Measurements from ENCODE around the gene KIF13A. TPM values are rescaled to one million over a fixed set of nuclear protein-coding genes. Genes with fewer than 3 reads are reported as not detected.
"Not testable (repeated sequence)": the region's sequence is repeated elsewhere in the genome, so short reads cannot be mapped to it uniquely, and the experiment has no call there.

The KIF13A gene
- total RNA-seq, 3 donors from 2014 or later (not counting 1 experiment from before 2014, with no cell fraction given) = 15.0 to 26.4 (median 19.5) TPM

DNA sequence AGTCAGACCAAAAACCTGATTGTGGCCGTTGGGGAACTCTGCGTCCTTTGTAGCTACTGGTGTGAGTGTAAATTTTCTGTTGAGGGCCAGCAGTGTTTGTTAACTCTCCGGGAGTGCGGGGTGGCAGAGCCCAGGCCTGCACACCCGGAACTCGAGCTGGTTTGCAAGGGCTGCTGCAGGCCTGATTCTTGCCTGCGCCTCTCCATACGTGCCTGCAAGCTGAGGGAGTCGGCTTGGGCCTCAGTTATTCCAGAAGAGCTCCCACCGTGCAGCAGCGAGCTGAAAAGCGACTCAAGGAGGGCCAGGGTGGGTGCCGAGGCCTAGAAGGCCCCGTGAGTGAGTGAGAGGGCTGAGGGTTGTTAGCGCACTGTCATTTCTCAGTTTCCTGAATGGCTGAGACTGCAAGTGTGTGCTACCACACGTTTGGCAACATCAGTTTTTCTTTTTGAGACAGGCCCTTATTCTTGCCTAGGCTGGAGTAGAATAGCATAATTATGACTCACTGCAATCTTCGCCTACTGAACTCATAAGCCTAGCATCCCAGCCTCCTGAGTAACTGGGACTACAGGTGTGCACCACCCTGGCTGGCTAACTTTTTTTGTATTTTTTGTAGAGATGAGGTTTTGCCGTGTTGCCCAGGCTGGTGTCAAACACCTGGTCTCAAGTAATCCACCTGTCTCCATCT is 33.9 kb upstream of the KIF13A start:
- Mint-ChIP-seq H3K4me3 (no peak overlapping the region), H3K27ac (no peak overlapping the region), H3K4me1 (no peaks in the 10 kb centered on the region), H3K27me3 (ENCODE audit: low read depth in 2 of 2) (no peaks in the 10 kb centered on the region), H3K9me3 (no peaks in the 10 kb centered on the region), H3K36me3 (no peaks in the 10 kb centered on the region)
- no peak for ATAC-seq
- no peak overlapping the region for H3K27ac ChIP-seq (ENCODE audit: low read length)
- intact Hi-C loops (cut with micrococcal nuclease) = no loop called here
- TF ChIP-seq, protein P1, sequence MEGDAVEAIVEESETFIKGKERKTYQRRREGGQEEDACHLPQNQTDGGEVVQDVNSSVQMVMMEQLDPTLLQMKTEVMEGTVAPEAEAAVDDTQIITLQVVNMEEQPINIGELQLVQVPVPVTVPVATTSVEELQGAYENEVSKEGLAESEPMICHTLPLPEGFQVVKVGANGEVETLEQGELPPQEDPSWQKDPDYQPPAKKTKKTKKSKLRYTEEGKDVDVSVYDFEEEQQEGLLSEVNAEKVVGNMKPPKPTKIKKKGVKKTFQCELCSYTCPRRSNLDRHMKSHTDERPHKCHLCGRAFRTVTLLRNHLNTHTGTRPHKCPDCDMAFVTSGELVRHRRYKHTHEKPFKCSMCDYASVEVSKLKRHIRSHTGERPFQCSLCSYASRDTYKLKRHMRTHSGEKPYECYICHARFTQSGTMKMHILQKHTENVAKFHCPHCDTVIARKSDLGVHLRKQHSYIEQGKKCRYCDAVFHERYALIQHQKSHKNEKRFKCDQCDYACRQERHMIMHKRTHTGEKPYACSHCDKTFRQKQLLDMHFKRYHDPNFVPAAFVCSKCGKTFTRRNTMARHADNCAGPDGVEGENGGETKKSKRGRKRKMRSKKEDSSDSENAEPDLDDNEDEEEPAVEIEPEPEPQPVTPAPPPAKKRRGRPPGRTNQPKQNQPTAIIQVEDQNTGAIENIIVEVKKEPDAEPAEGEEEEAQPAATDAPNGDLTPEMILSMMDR (IDR thresholded peaks at IDR 0.05) = no peak
- H3K9me3 ChIP-seq (ENCODE audit: control insufficient read depth, insufficient read depth, low read length) = no peaks in the 10 kb centered on the region
- no peak for DNase-seq
- H3K27me3 ChIP-seq (ENCODE audit: control insufficient read depth, insufficient read depth, low read length) = no peaks in the 10 kb centered on the region
- no peak overlapping the region for H3K4me3 ChIP-seq (ENCODE audit: low read length)
- WGBS (ENCODE audit: insufficient coverage) = 89% methylated on average over 17 of the region's 18 CpGs
- H3K4me1 ChIP-seq (ENCODE audit: control insufficient read depth, insufficient read depth, low read length) = no peaks in the 10 kb centered on the region
- no peaks in the 10 kb centered on the region for H3K36me3 ChIP-seq (ENCODE audit: control insufficient read depth, insufficient read depth, low read length)

- intact Hi-C loops (cut with micrococcal nuclease); H3K36me3 ChIP-seq (ENCODE audit: control insufficient read depth, insufficient read depth, low read length); H3K27ac Mint-ChIP-seq; H3K4me1 Mint-ChIP-seq; H3K4me3 Mint-ChIP-seq; H3K9me3 ChIP-seq (ENCODE audit: control insufficient read depth, insufficient read depth, low read length); H3K9me3 Mint-ChIP-seq; H3K27me3 ChIP-seq (ENCODE audit: control insufficient read depth, insufficient read depth, low read length); H3K27ac ChIP-seq (ENCODE audit: low read length); H3K4me1 ChIP-seq (ENCODE audit: control insufficient read depth, insufficient read depth, low read length); H3K27me3 Mint-ChIP-seq (ENCODE audit: low read depth in 2 of 2); ATAC-seq; H3K36me3 Mint-ChIP-seq; H3K4me3 ChIP-seq (ENCODE audit: low read length); DNase-seq: not testable (repeated sequence)
- WGBS (ENCODE audit: insufficient coverage) = 84% methylated on average over 5 of the region's 5 CpGs
Measured at GRCh38 chr6:18020545-18020944, 33.1 kb upstream of the KIF13A start.

DNA sequence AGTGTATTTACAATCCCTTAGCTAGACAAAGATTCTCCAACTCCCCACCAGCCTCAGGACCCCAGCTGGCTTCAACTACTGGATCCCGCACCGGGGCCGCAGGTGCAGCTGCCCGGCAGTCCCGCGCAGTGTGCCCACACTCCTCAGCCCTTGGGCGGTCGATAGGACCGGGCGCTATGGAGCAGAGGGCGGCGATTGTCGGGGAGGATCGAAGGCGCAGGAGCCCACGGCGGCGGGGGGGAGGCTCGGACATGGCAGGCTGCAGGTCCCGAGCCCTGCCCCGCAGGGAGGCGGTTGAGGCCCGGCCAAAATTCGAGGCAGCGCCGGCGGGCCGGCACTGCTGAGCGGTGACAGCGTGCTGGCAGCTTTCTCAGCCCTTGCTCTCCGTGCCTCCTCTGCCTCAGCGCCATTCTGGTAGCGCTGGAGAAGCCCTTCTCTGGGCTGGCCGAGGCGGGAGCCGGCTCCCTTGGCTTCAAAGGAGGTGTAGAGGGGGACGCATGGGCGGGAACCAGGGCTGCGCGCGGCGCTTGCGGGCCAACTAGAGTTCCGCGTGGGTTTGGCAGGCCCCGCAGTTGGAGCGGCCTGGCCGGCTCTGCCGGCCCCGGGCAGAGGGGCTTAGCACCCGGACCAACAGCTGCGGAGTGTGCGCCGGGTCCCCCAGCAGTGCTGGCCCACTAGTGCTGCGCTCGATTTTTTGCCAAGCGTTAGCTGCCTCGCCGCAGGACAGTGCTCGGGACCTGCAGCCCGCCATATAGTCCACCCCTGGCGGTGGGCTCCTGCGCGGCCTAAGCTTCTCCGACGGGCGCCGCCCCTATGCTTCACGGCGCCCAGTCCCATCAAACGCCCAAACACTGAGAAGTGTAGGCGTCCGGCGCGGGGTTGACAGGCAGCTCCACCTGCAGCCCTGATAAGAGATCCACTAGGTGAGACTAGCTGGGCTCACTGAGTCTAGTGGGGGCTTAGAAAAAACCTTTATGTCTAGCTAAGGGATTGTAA is 32.4 kb upstream of the KIF13A start:
- no peaks in the 10 kb centered on the region for H3K36me3 ChIP-seq (ENCODE audit: control insufficient read depth, insufficient read depth, low read length)
- no peaks in the 10 kb centered on the region for H3K4me1 Mint-ChIP-seq
- H3K27ac ChIP-seq (ENCODE audit: low read length) = no peak overlapping the region
- no peaks in the 10 kb centered on the region for H3K9me3 ChIP-seq (ENCODE audit: control insufficient read depth, insufficient read depth, low read length)
- no peak overlapping the region for H3K27ac Mint-ChIP-seq
- TF ChIP-seq, protein P1 (IDR thresholded peaks at IDR 0.05) = no peak
- H3K4me3 Mint-ChIP-seq = no peak overlapping the region
- H3K27me3 Mint-ChIP-seq (ENCODE audit: low read depth in 2 of 2) = no peaks in the 10 kb centered on the region
- no peak overlapping the region for H3K4me3 ChIP-seq (ENCODE audit: low read length)
- WGBS (ENCODE audit: insufficient coverage) = 80% methylated on average over 75 of the region's 75 CpGs
- H3K36me3 Mint-ChIP-seq = no peaks in the 10 kb centered on the region
- DNase-seq (no peak), ATAC-seq (no peak)
- no peaks in the 10 kb centered on the region for H3K27me3 ChIP-seq (ENCODE audit: control insufficient read depth, insufficient read depth, low read length)
- H3K4me1 ChIP-seq (ENCODE audit: control insufficient read depth, insufficient read depth, low read length) = no peaks in the 10 kb centered on the region
- no peaks in the 10 kb centered on the region for H3K9me3 Mint-ChIP-seq
- intact Hi-C loops (cut with micrococcal nuclease) = no loop called here

GRCh38 chr6:18019133-18019532 is 31.7 kb upstream of the KIF13A start:
- H3K36me3 ChIP-seq (ENCODE audit: control insufficient read depth, insufficient read depth, low read length); H3K27me3 Mint-ChIP-seq (ENCODE audit: low read depth in 2 of 2); intact Hi-C loops (cut with micrococcal nuclease); H3K4me3 Mint-ChIP-seq; H3K9me3 ChIP-seq (ENCODE audit: control insufficient read depth, insufficient read depth, low read length); H3K4me1 ChIP-seq (ENCODE audit: control insufficient read depth, insufficient read depth, low read length); H3K27ac ChIP-seq (ENCODE audit: low read length); H3K9me3 Mint-ChIP-seq; H3K27ac Mint-ChIP-seq; H3K4me3 ChIP-seq (ENCODE audit: low read length); H3K27me3 ChIP-seq (ENCODE audit: control insufficient read depth, insufficient read depth, low read length); H3K36me3 Mint-ChIP-seq; H3K4me1 Mint-ChIP-seq; ATAC-seq; DNase-seq: not testable (repeated sequence)
- WGBS (ENCODE audit: insufficient coverage) = 100% methylated on average over 3 of the region's 4 CpGs

Measured in natural killer cell (primary cell).